Measurements from ENCODE around the gene PODNL1. TPM values are rescaled to one million over a fixed set of nuclear protein-coding genes. Genes with fewer than 3 reads are reported as not detected.

The PODNL1 gene
- total RNA-seq, 1 experiment from 2014 or later, result 1.1 TPM

GRCh38 chr19:13985771-13986347 is 47.6 kb upstream of the PODNL1 start:
- peak; percentile 41 for ATAC-seq
- POLR2A ChIA-PET, result interaction anchor here (1.5 kb wide), 1 partner anchor 24 kb away, joined by 6 read pairs; no protein-coding TSS in a partner anchor
- no peaks in the 10 kb centered on the region for H3K9me3 Mint-ChIP-seq

DNA sequence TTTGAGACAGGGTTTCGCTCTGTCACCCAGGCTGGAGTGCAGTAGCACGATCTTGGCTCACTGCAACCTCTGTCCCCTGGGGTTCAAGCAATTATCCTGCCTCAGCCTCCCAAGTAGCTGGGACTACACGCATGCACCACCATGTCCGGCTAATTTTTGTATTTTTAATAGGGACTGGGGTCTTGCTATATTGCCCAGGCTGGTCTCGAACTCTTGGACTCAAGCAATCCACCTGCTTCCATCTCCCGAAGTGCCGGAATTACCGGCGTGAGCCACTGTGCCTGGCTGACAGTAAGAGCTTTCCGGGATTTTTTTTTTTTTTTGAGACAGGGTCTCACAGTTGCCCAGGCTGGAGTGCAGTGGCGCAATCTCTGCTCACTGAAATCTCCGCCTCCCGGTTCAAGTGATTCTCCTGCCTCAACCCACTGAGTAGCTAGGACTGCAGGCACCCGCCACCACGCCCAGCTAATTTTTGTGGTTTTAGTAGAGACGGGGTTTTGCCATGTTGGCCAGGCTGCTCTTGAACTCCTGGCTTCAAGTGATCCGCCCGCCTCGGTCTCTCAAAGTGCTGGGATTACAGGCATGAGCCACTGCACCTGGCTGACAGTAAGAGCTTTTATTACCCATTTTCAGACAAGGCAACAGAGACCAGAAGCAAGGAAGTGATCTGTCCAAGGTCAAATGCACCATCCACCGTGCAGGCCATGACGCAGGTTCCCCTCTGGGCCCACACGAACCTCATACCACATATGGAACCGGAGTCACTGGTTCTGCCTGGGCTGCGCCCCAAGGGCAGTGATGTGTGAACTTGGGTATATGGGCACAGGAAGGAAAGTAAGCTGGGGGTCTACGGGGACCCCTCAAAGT is 46.9 kb upstream of the PODNL1 start:
- Mint-ChIP-seq H3K27ac (peak overlapping the region; percentile 92), H3K4me3 (peak overlapping the region; percentile 27), H3K9me3 (no peaks in the 10 kb centered on the region), H3K36me3 (no peaks in the 10 kb centered on the region), H3K27me3 (ENCODE audit: low read depth) (no peaks in the 10 kb centered on the region; the same call in 1 of the 2 replicates), H3K4me1 (peaks cover 61% of the 10 kb centered on the region)
- POLR2A ChIA-PET, result interaction anchor here (1.5 kb wide), 1 partner anchor 23 kb away, joined by 6 read pairs; no protein-coding TSS in a partner anchor
- ATAC-seq (no peak), DNase-seq (ENCODE audit: low spot score) (no peak)
- CTCF ChIA-PET, result interaction anchor here (0.5 to 1.4 kb wide), 6 partner anchors 25 to 143 kb away, joined by 3 read pairs; partner anchors contain the start of gene IL27RA
- TF ChIP-seq FOXJ3 (CRISPR knock-in tag; IDR thresholded peaks at IDR 0.05; ENCODE audit: borderline replicate concordance) (no peak), FOXK1 (CRISPR knock-in tag; IDR thresholded peaks at IDR 0.05) (no peak), NFE2L1 (CRISPR knock-in tag; IDR thresholded peaks at IDR 0.05) (no peak), ZNF121 (CRISPR knock-in tag; IDR thresholded peaks at IDR 0.05) (peak; percentile 88)

More at GRCh38 chr19:13985771-13986347, 47.6 kb upstream of the PODNL1 start:
- Mint-ChIP-seq H3K36me3 (no peaks in the 10 kb centered on the region), H3K27me3 (ENCODE audit: low read depth) (no peaks in the 10 kb centered on the region; the same call in 1 of the 2 replicates), H3K4me1 (peaks cover 63% of the 10 kb centered on the region), H3K27ac (peak overlapping the region; percentile 92), H3K4me3 (peak overlapping the region; percentile 43)
- 0 out of 2 replicates have a peak, but pooled peaks have one; percentile 4 for TF ChIP-seq ZNF281 (CRISPR knock-in tag; IDR thresholded peaks at IDR 0.05)
- peak; percentile 45; the same call in 1 of the 2 replicates for TF ChIP-seq ZNF423 (CRISPR knock-in tag; IDR thresholded peaks at IDR 0.05)
- 0 out of 2 replicates have a peak, but pooled peaks have one; percentile 17 for TF ChIP-seq FOXK1 (CRISPR knock-in tag; IDR thresholded peaks at IDR 0.05)
- no peak for TF ChIP-seq MYBL2 (CRISPR knock-in tag; IDR thresholded peaks at IDR 0.05)
- 0 out of 2 replicates have a peak, but pooled peaks have one; percentile 25 for TF ChIP-seq CREM (CRISPR knock-in tag; IDR thresholded peaks at IDR 0.05)
- TF ChIP-seq USF2 (CRISPR knock-in tag; IDR thresholded peaks at IDR 0.05), result peak; percentile 92
- no peak for TF ChIP-seq ZNF416 (CRISPR knock-in tag; IDR thresholded peaks at IDR 0.05)
- TF ChIP-seq JAZF1 (CRISPR knock-in tag; IDR thresholded peaks at IDR 0.05), result no peak
- TF ChIP-seq USF1 (CRISPR knock-in tag; IDR thresholded peaks at IDR 0.05), result peak; percentile 90
- DNase-seq (ENCODE audit: low spot score), result peak; percentile 47
- CTCF ChIA-PET, result interaction anchor here (0.5 to 1.4 kb wide), 5 partner anchors 25 to 73 kb away, joined by 3 read pairs; partner anchors contain the start of gene IL27RA

- Mint-ChIP-seq H3K36me3 (no peaks in the 10 kb centered on the region), H3K4me3 (no peak overlapping the region), H3K27ac (no peak overlapping the region), H3K9me3 (no peaks in the 10 kb centered on the region), H3K4me1 (peaks cover 58% of the 10 kb centered on the region), H3K27me3 (ENCODE audit: low read depth) (no peaks in the 10 kb centered on the region; the same call in 1 of the 2 replicates)
- ATAC-seq, result no peak
- TF ChIP-seq NR2C2 (CRISPR knock-in tag; IDR thresholded peaks at IDR 0.05), result no peak
- TF ChIP-seq, protein P1, sequence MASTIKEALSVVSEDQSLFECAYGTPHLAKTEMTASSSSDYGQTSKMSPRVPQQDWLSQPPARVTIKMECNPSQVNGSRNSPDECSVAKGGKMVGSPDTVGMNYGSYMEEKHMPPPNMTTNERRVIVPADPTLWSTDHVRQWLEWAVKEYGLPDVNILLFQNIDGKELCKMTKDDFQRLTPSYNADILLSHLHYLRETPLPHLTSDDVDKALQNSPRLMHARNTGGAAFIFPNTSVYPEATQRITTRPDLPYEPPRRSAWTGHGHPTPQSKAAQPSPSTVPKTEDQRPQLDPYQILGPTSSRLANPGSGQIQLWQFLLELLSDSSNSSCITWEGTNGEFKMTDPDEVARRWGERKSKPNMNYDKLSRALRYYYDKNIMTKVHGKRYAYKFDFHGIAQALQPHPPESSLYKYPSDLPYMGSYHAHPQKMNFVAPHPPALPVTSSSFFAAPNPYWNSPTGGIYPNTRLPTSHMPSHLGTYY (CRISPR knock-in tag; IDR thresholded peaks at IDR 0.05), result no peak
- no peak for TF ChIP-seq GABPB1 (CRISPR knock-in tag; IDR thresholded peaks at IDR 0.05)
- TF ChIP-seq EMX1 (CRISPR knock-in tag; IDR thresholded peaks at IDR 0.05), result no peak
- TF ChIP-seq ZNF396 (CRISPR knock-in tag; IDR thresholded peaks at IDR 0.05; ENCODE audit: borderline replicate concordance), result no peak
- TF ChIP-seq ZNF138 (CRISPR knock-in tag; conservative IDR thresholded peaks at IDR 0.05), result no peak
- no peak for TF ChIP-seq ZNF219 (CRISPR knock-in tag; IDR thresholded peaks at IDR 0.05; ENCODE audit: borderline replicate concordance)
- TF ChIP-seq GRHL2 (CRISPR knock-in tag; IDR thresholded peaks at IDR 0.05; ENCODE audit: insufficient replicate concordance, severe bottlenecking), result no peak
- no peak for TF ChIP-seq HMGXB4 (CRISPR knock-in tag; IDR thresholded peaks at IDR 0.05)
- ChIA-PET POLR2A (no interaction called here), CTCF (no interaction called here)
- DNase-seq (ENCODE audit: low spot score), result no peak
These were observed 46.0 kb upstream of the PODNL1 start for GRCh38 chr19:13984186-13984585.
